DND-41 (cell line): Measurements from ENCODE around the gene ZNF697.

Experiments used
- ATAC-seq: fragments of 200-7000 bp; cut with Tn5 transposase; 3 replicates; pipeline ENCODE4 v1.9.1; 2021; ENCODE audit warnings: low read depth; ENCODE audit not compliant: insufficient read depth
- DNase-seq: peaks from one replicate; pipeline ENCODE4 v3.0.0-alpha.2; 2020
- H2AFZ ChIP-seq: 2 replicates; pipeline ENCODE4 v1.6.0; 2012; ENCODE audit warnings: low read depth, low read length
- H3K27ac ChIP-seq: 2 replicates; pipeline ENCODE4 v1.5.1; 2012; ENCODE audit warnings: low read length, inconsistent platforms
- H3K27me3 ChIP-seq: fragments of 200-600 bp; sonication (generic); 2 replicates; pipeline ENCODE4 v1.6.0; 2012; ENCODE audit warnings: low read length, mild to moderate bottlenecking, inconsistent platforms; ENCODE audit not compliant: insufficient read depth, poor library complexity
- H3K36me3 ChIP-seq: 2 replicates; pipeline ENCODE4 v1.5.1; 2012; ENCODE audit warnings: low read length, inconsistent platforms; ENCODE audit not compliant: insufficient read depth
- H3K4me1 ChIP-seq: 2 replicates; pipeline ENCODE4 v1.5.1; 2012; ENCODE audit warnings: mild to moderate bottlenecking, low read length; ENCODE audit not compliant: insufficient read depth
- H3K4me2 ChIP-seq: 2 replicates; pipeline ENCODE4 v1.6.0; 2012; ENCODE audit warnings: mild to moderate bottlenecking, moderate library complexity, low read length, inconsistent platforms; ENCODE audit not compliant: insufficient read depth
- H3K4me3 ChIP-seq, 2 experiments: fragments of 200-600 bp in 1 of 2; shearing (Covaris generic) in 1 of 2; 2 replicates each; pipeline ENCODE4 v1.5.1; 2012 to 2016; ENCODE audit warnings: inconsistent platforms in 2 of 2, low read length in 2 of 2, mild to moderate bottlenecking in 2 of 2, low read depth in 1 of 2, moderate library complexity in 1 of 2
- H3K79me2 ChIP-seq: 2 replicates; pipeline ENCODE4 v1.6.0; 2012; ENCODE audit warnings: low read length, inconsistent platforms; ENCODE audit not compliant: insufficient read depth
- H3K9ac ChIP-seq: 2 replicates; pipeline ENCODE4 v1.6.0; 2012; ENCODE audit warnings: low read depth, mild to moderate bottlenecking, inconsistent platforms, low read length, moderate library complexity
- H3K9me3 ChIP-seq: 2 replicates; pipeline ENCODE4 v1.5.1; 2012; ENCODE audit warnings: low read length, moderate library complexity, mild to moderate bottlenecking, inconsistent platforms; ENCODE audit not compliant: insufficient read depth, severe bottlenecking
- H4K20me1 ChIP-seq: 2 replicates; pipeline ENCODE4 v1.6.0; 2012; ENCODE audit warnings: low read length; ENCODE audit not compliant: insufficient read depth
- EZH2 ChIP-seq: IDR thresholded peaks from 3 replicates; pipeline ENCODE4 v1.6.1; 2012; ENCODE audit warnings: borderline replicate concordance, low read depth, mild to moderate bottlenecking, moderate library complexity, low read length, inconsistent platforms; ENCODE audit not compliant: severe bottlenecking
- TF ChIP-seq, protein P1 (sequence below): IDR thresholded peaks from 2 replicates; pipeline ENCODE4 v1.5.1; 2012; ENCODE audit warnings: borderline replicate concordance, low read length, moderate library complexity, mild to moderate bottlenecking; ENCODE audit not compliant: poor library complexity, severe bottlenecking; ENCODE audit errors: extremely low read depth

ZNF697 gene

GRCh38 chr1:119674835-119675289 is 26.8 kb upstream of the ZNF697 start:
- no peak for ATAC-seq
- no peak overlapping the region for H3K4me2 ChIP-seq
- peaks cover 9% of the 10 kb centered on the region for H3K27me3 ChIP-seq
- H2AFZ ChIP-seq: no peak overlapping the region
- no peaks in the 10 kb centered on the region for H3K9me3 ChIP-seq
- no peak for TF ChIP-seq EZH2
- TF ChIP-seq, protein P1, sequence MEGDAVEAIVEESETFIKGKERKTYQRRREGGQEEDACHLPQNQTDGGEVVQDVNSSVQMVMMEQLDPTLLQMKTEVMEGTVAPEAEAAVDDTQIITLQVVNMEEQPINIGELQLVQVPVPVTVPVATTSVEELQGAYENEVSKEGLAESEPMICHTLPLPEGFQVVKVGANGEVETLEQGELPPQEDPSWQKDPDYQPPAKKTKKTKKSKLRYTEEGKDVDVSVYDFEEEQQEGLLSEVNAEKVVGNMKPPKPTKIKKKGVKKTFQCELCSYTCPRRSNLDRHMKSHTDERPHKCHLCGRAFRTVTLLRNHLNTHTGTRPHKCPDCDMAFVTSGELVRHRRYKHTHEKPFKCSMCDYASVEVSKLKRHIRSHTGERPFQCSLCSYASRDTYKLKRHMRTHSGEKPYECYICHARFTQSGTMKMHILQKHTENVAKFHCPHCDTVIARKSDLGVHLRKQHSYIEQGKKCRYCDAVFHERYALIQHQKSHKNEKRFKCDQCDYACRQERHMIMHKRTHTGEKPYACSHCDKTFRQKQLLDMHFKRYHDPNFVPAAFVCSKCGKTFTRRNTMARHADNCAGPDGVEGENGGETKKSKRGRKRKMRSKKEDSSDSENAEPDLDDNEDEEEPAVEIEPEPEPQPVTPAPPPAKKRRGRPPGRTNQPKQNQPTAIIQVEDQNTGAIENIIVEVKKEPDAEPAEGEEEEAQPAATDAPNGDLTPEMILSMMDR: no peak
- no peaks in the 10 kb centered on the region for H3K79me2 ChIP-seq
- no peak overlapping the region for H3K4me3 ChIP-seq
- H3K4me1 ChIP-seq: no peaks in the 10 kb centered on the region
- no peak overlapping the region for H3K27ac ChIP-seq
- no peaks in the 10 kb centered on the region for H4K20me1 ChIP-seq
- H3K9ac ChIP-seq: no peak overlapping the region
- no peak for DNase-seq
- no peaks in the 10 kb centered on the region for H3K36me3 ChIP-seq

GRCh38 chr1:119674111-119674526 is 26.1 kb upstream of the ZNF697 start:
- Histone ChIP-seq H3K4me3 (no peak overlapping the region), H4K20me1 (no peaks in the 10 kb centered on the region), H3K4me1 (no peaks in the 10 kb centered on the region), H2AFZ (no peak overlapping the region), H3K79me2 (no peaks in the 10 kb centered on the region), H3K36me3 (no peaks in the 10 kb centered on the region), H3K9me3 (no peaks in the 10 kb centered on the region), H3K9ac (no peak overlapping the region), H3K27me3 (peaks cover 9% of the 10 kb centered on the region), H3K4me2 (no peak overlapping the region), H3K27ac (no peak overlapping the region)
- ATAC-seq: no peak
- no peak for DNase-seq
- TF ChIP-seq, protein P1: no peak

DNA sequence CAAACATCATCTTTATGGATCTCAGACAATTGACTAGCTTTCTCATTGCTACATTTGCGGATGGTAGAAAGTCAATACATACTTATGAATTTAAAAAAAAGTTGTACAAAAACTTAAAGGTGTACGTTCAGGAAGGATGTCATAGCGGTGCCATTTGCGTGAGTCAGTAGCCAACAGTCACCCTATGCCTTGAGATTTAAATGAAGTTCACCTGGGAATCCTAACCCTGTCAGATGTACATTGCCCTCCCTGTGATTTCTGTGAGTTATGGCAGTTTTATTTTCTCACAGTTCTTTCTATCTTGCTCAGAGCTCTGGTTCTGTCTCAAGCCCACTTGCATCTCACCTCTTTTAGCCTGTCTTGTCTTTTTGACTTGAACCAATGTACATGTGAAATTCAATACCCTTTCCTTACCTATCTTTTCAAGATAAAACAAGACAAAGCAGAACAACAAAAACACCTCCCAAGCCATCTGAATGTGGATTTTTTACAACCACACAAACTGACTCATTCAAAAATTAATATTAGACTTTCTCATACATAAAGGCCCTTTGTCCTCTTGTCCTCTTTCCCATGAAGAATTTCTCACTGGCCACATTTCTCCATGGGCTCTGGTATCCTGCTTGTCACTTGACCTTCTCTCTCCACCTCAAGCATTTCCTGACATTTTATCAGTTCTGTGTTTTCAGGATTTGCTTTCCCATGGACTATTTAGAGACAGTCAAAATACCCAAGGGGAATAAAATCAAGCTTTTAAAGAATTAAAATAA is 25.3 kb upstream of the ZNF697 start:
- Histone ChIP-seq H3K9ac (no peak overlapping the region), H4K20me1 (no peaks in the 10 kb centered on the region), H3K4me1 (no peaks in the 10 kb centered on the region), H3K36me3 (no peaks in the 10 kb centered on the region), H2AFZ (no peak overlapping the region), H3K79me2 (no peaks in the 10 kb centered on the region), H3K4me3 (no peak overlapping the region), H3K9me3 (no peaks in the 10 kb centered on the region), H3K27ac (no peak overlapping the region), H3K27me3 (peaks cover 9% of the 10 kb centered on the region), H3K4me2 (no peak overlapping the region)
- TF ChIP-seq EZH2: no peak
- TF ChIP-seq, protein P1: no peak
- DNase-seq (no peak), ATAC-seq (no peak)
